Measurements from ENCODE around the gene EXOC4. TPM values are rescaled to one million over a fixed set of nuclear protein-coding genes. Genes with fewer than 3 reads are reported as not detected.
A peak's percentile ranks its signal among the peaks of the same experiment; 100 is the strongest.

The EXOC4 gene
- total RNA-seq, 1 donor from 2014 or later, result 145 TPM

GRCh38 chr7:133529861-133530260 is 277.0 kb downstream of the EXOC4 start:
- Mint-ChIP-seq H3K9me3 (ENCODE audit: low read depth) (no peaks in the 10 kb centered on the region), H3K27me3 (no peaks in the 10 kb centered on the region), H3K4me1 (ENCODE audit: low read depth) (peaks cover 3% of the 10 kb centered on the region), H3K4me3 (ENCODE audit: low read depth) (no peak overlapping the region), H3K36me3 (ENCODE audit: insufficient read depth) (no peaks in the 10 kb centered on the region), H3K27ac (no peak overlapping the region)
- TF ChIP-seq CTCF (IDR thresholded peaks at IDR 0.05; ENCODE audit: unreplicated experiment), result no peak
- no peak for DNase-seq (ENCODE audit: low spot score, unreplicated experiment)

- no peak overlapping the region for H3K4me3 Mint-ChIP-seq (ENCODE audit: low read depth)
- H3K27ac Mint-ChIP-seq, result no peak overlapping the region
- H3K9me3 Mint-ChIP-seq (ENCODE audit: low read depth), result no peaks in the 10 kb centered on the region
- H3K27me3 Mint-ChIP-seq, result no peaks in the 10 kb centered on the region
- no peak for DNase-seq (ENCODE audit: low spot score, unreplicated experiment)
- H3K4me1 Mint-ChIP-seq (ENCODE audit: low read depth), result peaks cover 3% of the 10 kb centered on the region
- H3K36me3 Mint-ChIP-seq (ENCODE audit: insufficient read depth), result no peaks in the 10 kb centered on the region
- TF ChIP-seq CTCF (IDR thresholded peaks at IDR 0.05; ENCODE audit: unreplicated experiment), result no peak
These were observed 277.8 kb downstream of the EXOC4 start for GRCh38 chr7:133530682-133531081.

GRCh38 chr7:133534816-133535215 is 281.9 kb downstream of the EXOC4 start:
- Mint-ChIP-seq H3K4me3 (ENCODE audit: low read depth) (no peak overlapping the region), H3K27me3 (no peaks in the 10 kb centered on the region), H3K4me1 (ENCODE audit: low read depth) (peaks cover 3% of the 10 kb centered on the region), H3K9me3 (ENCODE audit: low read depth) (no peaks in the 10 kb centered on the region), H3K27ac (no peak overlapping the region), H3K36me3 (ENCODE audit: insufficient read depth) (peaks cover 1% of the 10 kb centered on the region)
- no peak for TF ChIP-seq CTCF (IDR thresholded peaks at IDR 0.05; ENCODE audit: unreplicated experiment)
- no peak for DNase-seq (ENCODE audit: low spot score, unreplicated experiment)

GRCh38 chr7:133535308-133535707 is 282.4 kb downstream of the EXOC4 start:
- H3K27ac Mint-ChIP-seq, result no peak overlapping the region
- H3K4me3 Mint-ChIP-seq (ENCODE audit: low read depth), result no peak overlapping the region
- H3K4me1 Mint-ChIP-seq (ENCODE audit: low read depth), result peaks cover 2% of the 10 kb centered on the region
- DNase-seq (ENCODE audit: low spot score, unreplicated experiment), result no peak
- peaks cover 1% of the 10 kb centered on the region for H3K36me3 Mint-ChIP-seq (ENCODE audit: insufficient read depth)
- no peak for TF ChIP-seq CTCF (IDR thresholded peaks at IDR 0.05; ENCODE audit: unreplicated experiment)
- no peaks in the 10 kb centered on the region for H3K27me3 Mint-ChIP-seq
- H3K9me3 Mint-ChIP-seq (ENCODE audit: low read depth), result no peaks in the 10 kb centered on the region

- peak overlapping the region; percentile 9 for H3K27ac Mint-ChIP-seq
- no peak for TF ChIP-seq CTCF (IDR thresholded peaks at IDR 0.05; ENCODE audit: unreplicated experiment)
- H3K4me1 Mint-ChIP-seq (ENCODE audit: low read depth), result peaks cover 2% of the 10 kb centered on the region
- no peak for DNase-seq (ENCODE audit: low spot score, unreplicated experiment)
- H3K4me3 Mint-ChIP-seq (ENCODE audit: low read depth), result no peak overlapping the region
- H3K9me3 Mint-ChIP-seq (ENCODE audit: low read depth), result no peaks in the 10 kb centered on the region
- H3K27me3 Mint-ChIP-seq, result no peaks in the 10 kb centered on the region
- peaks cover 1% of the 10 kb centered on the region for H3K36me3 Mint-ChIP-seq (ENCODE audit: insufficient read depth)
These were observed 283.6 kb downstream of the EXOC4 start for GRCh38 chr7:133536450-133536849.

Data from progenitor cell of endocrine pancreas (in vitro differentiated cells).